Activated naive CD4-positive, alpha-beta T cell treated with Interleukin-2 at 50 U/mL for 16 hours (primary cell): ENCODE results near the gene EXT2.

Experiments used
- DNase-seq: peaks from one replicate; pipeline ENCODE4 v3.0.0-alpha.2; 2020

EXT2 gene

DNA sequence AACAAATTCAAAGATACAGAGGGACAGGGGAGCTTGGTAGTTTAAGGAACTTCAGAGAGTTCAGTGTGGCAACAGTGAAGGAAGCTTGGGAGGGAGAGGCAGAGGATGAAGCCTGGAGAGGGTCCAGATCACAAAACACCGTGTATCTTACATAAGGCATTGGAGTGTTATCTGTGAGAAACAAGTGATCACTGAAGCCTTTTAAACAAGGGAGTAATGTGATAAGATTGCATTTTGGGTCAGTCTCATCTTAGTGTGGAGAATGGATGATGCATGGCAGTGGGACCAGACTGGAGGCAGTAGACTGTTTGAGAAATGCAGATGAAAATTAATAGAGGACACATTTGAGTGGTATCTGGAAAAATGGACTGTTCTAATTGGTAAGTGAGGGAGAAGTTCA lies 79.4 kb downstream of the EXT2 start:
- DNase-seq: no peak

GRCh38 chr11:44176546-44177213 lies 81.2 kb downstream of the EXT2 start:
- no peak for DNase-seq

DNA sequence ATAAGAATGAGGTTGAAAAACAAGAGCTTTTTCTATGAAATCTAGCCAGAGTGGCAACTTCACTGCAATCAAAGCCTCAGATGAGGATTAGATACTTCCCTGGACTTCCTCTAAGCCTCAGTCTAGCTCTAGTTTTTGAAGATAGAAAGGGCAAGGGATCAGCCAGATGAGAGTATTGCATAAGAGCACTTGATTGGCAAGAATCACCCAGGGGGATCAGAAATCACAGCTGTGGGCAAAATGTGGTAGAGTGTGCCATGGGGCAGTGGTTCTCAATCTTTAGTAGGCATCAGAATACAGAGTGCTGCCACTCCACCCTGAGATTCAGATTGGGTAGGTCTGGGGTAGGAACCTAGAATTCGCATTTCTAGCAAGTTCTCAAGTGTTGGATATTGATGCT lies 82.4 kb downstream of the EXT2 start:
- DNase-seq: no peak

- DNase-seq: no peak
Measured at GRCh38 chr11:44178381-44178780, 82.9 kb downstream of the EXT2 start.

DNA sequence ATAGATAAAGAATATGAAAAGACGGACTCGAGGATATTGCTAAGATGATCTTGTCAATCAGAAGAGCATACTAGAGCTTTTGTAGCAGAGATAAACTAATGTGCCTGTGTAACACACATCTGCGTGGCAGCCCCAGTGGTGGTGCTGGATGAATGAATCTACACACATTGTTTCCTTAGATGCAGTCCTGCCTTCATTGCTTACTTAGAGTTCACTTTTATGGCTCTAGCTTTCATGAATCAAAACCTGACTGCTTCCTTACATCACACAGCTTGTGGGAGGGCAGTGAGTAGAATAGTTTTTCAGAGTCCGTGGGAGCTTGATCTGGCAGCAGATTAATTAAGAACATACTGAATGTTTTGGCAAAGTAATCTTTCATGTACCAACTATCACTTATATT lies 83.7 kb downstream of the EXT2 start:
- DNase-seq: no peak

- no peak for DNase-seq
Measured at GRCh38 chr11:44180107-44180506, 84.6 kb downstream of the EXT2 start.

DNA sequence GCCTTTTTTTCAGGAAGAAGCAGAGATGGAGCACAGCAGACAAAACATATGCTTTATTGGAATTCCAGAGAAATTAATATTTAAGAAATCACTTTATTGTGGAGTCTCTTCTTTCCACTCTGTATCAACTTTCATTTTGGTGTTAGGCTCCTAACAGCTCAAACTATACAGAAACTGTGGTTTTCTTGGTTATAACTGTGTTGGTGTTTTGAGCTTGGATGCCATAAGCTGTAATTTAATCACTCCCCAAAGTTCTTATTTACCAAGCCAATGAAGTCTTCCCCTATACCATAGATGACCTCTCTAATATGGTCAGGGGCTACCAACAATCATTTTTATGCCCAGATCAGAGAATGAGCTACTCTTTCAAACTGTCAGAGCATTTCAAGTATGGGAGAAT lies 90.0 kb downstream of the EXT2 start:
- DNase-seq: no peak

DNA sequence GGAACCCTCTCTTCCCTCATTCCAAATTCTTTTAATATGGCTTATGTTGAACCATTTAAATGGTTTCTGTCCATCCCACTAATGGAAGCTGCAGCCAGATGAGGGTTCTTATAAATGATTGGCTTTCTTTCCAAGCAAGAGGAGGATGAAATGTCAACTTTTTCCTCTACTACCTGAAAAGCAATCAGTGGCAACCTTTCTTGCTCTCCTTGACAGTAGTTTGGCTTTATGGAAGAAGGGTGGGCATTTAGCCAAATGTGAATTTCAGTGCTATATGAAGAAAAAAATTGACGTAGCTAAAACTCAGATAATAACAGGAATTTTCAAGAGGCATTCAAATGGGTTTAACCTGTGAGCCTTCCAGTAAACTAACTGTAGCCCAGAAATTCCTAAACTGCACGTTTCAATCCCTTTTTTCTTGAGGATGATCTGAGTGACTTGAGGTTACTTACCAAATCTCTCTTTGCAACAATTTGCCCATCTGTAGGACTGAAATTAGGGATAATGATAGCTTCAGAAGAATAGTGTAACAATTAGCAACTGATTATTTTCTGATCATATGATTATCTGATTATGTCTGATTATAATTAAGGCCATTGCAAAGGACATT lies 90.9 kb downstream of the EXT2 start:
- no peak for DNase-seq

DNA sequence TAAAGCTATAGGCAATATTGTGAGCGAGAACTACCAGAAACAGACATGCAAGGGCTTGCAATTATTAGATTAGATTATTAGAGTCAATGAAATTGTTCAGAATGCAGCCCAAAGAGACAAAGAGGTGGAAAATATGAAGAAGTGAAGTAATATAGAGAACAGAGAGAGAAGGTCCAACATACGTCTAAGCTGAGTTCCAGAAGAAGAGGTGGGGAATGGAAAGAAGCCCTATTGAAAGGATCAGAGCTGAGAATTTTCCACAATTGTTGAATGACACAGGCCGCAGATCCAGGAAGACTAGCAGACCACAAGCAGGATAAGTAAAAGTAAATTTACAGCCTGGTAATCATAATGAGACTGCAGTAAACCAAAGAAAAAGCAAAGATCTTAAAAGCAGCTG lies 93.2 kb downstream of the EXT2 start:
- no peak for DNase-seq

DNA sequence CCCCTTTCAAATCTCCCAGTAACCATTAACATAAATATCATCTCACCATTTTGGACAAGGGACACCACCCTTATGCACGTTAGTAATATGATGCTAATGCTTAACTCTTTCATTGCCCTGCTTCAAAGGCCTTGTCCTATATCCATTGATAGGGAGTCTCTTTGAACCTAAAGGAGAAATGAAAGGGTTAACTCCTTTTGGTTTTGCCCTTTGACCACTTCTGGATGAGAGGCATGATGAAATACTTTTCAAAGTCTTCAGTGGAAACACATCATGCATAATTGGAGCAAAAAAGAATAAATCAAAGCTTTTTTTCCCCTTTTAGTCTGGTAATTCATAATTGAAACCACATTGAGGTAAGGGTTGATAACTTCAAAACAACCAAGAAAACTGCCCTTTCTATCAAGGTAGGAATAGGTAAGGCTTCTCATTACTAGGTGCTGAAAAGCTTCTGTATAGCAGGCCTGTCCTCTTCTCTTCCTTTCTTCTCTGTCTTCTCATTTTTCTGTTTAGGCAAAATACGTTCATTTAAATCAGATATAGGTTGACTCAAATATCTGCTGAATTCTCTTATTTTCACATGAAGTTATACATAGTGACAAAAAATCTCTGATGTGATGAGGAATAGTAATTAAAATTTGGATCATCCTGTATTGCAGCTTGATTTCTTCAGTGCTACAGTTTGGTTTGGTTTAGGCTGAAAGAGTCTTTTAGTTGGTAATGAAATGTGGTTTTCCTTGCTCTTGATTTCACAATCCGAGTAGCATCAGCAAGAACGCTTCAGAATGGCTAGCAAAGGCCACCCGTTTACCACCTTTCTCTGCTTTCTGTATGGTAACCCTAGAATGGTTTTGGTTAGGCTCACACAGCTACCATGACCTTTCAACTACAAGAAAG lies 94.8 kb downstream of the EXT2 start:
- no peak for DNase-seq

DNA sequence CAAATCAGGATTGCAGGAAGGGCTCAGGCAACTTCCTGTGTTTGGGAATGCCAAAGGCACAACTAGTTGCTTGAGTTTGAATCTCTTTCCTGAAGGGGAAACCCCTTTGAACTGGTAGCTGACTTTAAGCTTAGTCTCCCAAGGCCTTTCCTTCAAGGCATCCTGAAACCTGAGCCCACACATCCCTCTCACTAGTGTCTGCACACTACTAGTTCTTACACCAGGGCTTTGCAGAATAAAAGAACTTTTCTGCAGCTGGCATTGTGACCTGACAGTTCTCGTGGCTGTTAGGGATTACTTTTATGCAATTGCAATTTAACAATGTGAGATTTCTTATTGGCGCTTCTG lies 95.4 kb downstream of the EXT2 start:
- DNase-seq: no peak

- DNase-seq: no peak
Measured at GRCh38 chr11:44191322-44192016, 96.0 kb downstream of the EXT2 start.

- no peak for DNase-seq
Measured at GRCh38 chr11:44192017-44192385, 96.5 kb downstream of the EXT2 start.

- no peak for DNase-seq
Measured at GRCh38 chr11:44192462-44193100, 97.1 kb downstream of the EXT2 start.

GRCh38 chr11:44193856-44194255 lies 98.4 kb downstream of the EXT2 start:
- DNase-seq: no peak

GRCh38 chr11:44198146-44198724 lies 102.8 kb downstream of the EXT2 start:
- no peak for DNase-seq

GRCh38 chr11:44199298-44199697 lies 103.8 kb downstream of the EXT2 start:
- no peak for DNase-seq

- DNase-seq: no peak
Measured at GRCh38 chr11:44199816-44200215, 104.3 kb downstream of the EXT2 start.

DNA sequence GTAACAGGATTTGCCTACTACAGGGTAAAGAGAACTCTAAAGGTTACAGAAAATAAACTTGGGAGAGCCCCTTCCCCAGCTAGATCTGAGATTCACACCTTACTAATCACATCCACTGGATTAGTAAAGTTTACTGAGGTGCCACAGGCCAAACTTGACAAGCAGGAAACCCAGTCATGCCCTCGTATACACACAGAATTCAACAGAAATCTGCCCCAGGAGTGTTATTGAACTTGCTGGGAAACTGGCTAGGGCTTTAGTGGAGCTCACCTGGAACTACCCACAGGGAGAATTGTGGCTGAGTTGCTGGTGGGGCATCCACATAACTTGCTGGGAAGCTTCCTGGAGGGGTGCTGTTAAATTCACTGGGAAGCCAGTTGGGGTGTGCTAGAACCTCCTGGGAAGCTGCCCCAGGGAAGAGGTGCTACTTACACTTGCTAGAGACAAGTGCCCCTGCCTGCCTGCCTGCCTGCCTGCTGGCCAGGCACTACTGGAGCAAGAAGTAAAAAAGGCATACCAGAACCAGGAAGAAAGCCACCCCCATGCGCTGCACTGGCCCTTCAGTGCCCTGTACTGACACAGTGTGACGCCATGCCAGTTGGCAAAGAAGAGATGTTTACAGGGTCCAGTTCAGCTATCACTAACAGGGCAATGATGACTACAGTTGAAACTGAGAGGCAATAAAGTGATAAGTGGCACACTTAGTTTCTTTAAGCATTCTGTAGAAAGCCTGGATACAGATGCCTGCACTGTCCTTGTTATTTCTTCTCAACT lies 108.0 kb downstream of the EXT2 start:
- no peak for DNase-seq

DNA sequence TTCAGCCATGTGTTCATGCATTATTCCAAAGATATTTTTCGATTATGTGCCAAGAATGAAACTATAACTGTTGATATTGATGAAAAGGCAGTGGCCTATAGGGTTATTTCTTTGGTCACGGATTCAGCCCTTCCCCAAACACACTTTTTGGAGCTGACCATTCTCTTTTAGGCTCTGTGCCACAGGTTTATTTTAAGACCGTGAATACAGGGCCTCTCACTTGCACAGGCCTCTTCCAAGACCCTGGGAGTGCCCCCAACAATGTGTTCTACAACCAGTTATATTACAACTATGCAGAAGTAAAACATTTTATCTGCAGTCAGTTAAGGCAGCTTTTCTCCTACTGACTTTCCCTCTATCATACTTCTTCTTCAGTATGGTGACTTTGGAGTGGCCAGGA lies 109.9 kb downstream of the EXT2 start:
- DNase-seq: no peak

DNA sequence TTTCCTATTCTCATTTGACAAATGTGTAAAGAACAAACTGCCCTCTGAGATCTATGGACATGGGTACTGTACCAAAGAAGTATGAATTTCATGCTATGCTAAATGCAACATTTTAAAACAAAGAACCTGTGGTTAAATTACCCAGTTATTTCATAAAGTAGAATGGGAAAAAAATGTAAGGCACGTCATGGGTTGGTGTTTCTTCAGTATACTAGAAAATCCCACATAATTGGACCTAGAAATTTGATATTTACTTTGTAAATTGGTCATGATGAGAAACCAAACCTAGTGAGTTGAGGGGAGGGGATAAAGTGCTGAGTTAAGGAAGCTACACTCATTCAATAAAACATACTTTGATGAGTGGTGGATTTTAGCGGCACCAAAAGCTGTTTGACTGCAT lies 110.4 kb downstream of the EXT2 start:
- DNase-seq: no peak

DNA sequence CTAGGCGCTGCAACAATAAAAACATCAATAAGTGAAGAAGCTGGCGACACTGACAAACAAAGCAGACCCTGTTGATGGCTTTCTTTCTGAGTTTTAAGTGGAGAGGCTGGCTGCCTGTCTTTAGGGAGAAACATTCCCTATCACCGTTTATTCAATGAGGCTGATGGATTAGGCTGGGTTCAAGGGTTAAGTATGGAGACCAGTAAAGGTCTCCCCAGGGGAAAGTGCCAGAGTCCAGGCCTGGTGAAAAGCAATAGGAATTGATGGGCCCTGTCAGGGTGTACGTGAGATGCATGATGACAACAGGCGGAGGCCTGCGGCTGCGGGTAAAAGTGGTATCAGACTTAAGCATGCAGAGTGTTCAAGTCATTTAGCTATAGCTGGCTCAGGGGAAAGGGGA lies 111.8 kb downstream of the EXT2 start:
- no peak for DNase-seq
